Activated CD8-positive, alpha-beta memory T cell treated with anti-CD3 and anti-CD28 coated beads, Interleukin-2, amount 50 U/mL, for 1 hour (primary cell): ENCODE results near the gene HM13.
"Not testable (repeated sequence)": the region's sequence is repeated elsewhere in the genome, so short reads cannot be mapped to it uniquely, and the experiment has no call there.

Experiments
- DNase-seq: peaks from one replicate; pipeline ENCODE4 v3.0.0-alpha.2; 2020; ENCODE audit errors: extremely low read depth

The HM13 gene

DNA sequence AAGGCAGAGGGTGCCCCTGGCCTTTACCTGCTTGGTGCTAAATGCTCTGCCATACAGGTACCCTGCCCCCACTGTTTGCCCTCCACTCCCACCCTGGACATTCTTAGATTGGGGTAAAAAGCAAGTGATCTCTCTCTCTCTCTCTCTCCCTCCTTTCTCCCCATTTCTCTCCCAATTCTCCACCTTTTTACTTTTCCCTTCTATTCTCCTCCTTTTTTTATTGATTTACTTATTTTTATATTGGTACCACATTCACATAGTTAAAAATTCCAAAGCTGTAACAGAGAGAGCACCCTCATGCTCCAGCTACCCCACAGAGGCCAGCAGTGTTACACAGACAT, 53.1 kb downstream of the HM13 start:
- DNase-seq, result no peak

DNA sequence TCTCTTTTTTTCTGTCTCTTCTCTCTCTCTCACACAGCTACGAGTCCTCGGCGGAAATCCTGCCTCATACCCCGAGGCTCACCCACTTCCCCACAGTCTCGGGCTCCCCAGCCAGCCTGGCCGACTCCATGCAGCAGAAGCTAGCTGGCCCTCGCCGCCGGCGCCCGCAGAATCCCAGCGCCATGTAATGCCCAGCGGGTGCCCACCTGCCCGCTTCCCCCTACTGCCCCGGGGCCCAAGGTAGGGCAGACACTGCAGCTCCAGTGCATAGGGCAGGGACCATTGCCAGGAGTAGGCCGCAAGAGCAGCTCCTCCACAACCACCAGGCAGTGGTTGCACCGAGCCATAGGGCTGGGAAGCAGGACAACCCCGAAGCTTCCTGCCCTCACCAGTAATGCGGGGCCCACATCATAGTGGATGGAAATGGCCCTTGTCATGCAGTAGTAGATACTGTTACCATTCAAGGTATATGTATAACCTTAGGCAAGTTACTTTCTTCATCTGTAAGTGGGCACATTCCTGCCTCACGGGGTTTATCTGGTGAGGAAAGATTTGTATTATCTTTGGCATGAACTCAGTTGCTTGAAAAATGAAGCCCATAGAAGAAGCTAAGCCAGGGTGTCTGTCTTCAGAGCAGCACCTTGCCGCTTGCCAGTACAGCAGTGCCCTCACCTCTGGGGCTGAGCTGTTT, 53.9 kb downstream of the HM13 start:
- DNase-seq, result no peak

DNA sequence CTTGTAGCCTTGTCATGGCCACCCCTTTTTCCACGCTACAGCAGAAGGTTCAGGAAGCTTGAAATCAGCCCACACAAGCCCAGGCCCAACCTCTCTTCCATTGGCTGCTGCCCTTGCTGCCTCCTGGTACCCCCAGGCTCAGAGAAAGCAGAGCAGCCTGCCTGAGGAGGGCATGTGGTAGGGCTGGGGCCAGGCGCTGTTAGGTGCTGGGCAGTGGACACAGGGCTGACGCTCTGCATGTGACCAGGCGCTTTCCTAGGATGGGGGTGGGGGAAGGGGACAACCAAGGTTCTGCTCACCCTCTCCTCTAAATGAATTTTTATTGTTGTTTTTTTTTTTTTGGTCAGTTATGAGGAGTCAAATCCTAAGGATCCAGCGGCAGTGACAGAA, 54.5 kb downstream of the HM13 start:
- no peak for DNase-seq

DNA sequence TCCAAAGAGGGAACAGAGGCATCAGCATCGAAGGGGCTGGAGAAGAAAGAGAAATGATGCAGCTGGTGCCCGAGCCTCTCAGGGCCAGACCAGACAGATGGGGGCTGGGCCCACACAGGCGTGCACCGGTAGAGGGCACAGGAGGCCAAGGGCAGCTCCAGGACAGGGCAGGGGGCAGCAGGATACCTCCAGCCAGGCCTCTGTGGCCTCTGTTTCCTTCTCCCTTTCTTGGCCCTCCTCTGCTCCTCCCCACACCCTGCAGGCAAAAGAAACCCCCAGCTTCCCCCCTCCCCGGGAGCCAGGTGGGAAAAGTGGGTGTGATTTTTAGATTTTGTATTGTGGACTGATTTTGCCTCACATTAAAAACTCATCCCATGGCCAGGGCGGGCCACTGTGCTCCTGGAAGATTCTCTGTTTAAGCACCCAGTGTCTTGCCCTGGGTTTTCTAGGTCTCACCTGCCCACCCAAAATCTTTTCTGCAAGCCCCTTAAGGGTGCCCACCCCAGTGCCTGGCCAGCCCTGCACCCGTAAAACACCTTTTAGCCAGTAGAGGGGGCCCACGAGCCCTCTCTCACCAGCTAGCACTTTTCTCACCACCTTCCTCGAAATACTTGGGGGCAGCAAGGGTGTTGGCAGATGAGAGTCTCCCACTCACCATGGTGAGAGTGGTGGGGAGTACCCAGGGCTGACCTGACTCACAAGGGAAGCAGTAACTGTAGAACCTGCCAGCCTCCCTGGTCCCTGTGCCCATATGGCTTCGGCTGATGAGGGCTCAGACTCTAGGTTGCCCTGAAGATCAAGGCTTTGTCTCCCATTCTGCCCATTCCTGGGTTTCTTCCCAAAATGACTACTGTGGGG, 55.1 kb downstream of the HM13 start:
- DNase-seq, result no peak

DNA sequence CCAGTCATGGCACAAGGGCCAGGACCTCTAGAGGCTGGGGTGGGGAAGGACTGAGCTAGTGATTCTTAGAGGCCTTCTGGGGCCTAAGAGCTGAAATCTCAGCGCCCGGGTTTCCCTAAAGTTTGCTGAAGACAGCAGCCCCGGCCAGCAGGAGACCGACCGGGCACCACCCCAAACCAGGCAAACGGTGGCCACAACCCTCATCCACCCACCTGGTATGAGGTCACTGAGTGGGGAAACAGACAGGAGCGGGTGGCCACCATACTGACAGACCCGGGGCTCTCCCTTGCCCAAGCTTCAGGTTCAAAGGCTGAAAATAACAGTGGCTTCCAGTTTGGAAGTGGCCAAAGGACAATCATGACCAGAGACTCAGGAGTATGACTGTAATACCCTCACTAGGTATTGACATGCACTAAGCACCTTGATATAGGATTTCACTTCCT, 55.8 kb downstream of the HM13 start:
- DNase-seq, result no peak

DNA sequence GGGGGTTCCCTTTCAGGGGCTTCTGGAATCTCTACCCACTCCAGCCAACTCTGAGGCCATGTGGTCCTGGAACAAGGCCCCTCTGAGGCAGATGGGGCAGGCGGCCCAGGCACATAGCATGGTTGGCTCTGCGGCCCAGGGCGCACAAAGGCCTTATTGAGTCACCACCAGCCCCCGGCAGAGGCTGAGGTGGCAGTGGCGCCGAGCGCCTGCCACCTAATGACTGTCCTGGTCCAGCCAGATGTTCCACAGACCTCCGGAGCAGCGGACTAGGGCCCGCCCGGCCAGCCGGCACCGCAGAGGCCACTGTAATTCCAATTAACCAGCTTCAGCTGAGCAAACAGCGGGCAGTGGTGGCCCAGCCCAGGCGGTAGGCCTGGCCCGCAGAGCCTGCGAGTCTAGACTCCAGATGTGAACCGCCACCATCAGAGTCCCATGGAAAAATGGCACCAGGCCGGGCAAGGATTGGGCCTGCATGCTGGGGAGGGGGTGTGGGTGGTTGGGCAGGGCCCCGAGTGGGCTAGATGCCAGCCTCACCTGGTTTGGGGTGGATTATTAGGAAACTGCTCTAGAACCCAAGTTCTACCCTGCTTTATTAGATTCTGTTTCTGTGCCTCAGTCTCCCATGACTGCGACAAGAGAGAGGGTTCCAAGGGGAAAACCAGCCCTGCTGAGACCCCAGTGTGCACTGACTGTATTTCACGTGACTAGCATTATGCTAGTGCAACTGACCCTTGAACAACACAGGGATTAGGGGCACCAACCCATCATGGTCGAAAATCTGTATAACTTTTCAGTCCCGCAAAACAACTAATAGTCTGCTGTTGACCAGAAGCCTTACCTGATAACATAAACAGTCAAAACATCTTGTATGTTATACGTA, 56.7 kb downstream of the HM13 start:
- no peak for DNase-seq

DNA sequence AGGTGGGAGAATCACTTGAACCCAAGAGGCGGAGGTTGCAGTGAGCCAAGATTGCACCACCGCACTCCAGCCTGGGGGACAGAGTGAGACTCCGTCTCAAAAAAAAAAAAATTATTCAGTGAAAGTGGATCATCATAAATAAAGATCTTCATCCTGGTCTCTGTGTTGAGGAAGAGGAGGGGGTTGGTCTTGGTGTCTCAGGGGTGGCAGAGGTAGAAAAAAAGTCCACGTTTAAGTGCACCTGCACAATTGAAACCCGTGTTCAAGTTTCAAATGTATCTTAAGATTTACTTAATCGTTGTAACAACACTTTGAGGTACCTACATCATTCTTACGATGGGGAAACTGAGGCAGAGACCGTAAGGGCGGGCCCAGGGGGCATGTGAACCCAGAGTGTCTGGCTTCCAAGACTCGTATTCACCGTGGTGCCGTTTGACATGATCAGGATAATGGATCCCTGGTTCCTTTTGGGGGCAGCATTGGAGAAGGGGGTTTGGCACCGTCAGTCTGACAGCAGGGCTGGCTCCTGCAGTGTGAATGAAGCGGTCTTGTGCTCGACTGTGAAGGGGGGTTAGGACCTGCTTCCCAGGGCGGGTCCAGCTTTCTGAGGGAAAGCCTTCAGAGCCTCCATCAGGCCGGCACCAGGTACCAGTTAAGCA, 57.9 kb downstream of the HM13 start:
- no peak for DNase-seq

DNA sequence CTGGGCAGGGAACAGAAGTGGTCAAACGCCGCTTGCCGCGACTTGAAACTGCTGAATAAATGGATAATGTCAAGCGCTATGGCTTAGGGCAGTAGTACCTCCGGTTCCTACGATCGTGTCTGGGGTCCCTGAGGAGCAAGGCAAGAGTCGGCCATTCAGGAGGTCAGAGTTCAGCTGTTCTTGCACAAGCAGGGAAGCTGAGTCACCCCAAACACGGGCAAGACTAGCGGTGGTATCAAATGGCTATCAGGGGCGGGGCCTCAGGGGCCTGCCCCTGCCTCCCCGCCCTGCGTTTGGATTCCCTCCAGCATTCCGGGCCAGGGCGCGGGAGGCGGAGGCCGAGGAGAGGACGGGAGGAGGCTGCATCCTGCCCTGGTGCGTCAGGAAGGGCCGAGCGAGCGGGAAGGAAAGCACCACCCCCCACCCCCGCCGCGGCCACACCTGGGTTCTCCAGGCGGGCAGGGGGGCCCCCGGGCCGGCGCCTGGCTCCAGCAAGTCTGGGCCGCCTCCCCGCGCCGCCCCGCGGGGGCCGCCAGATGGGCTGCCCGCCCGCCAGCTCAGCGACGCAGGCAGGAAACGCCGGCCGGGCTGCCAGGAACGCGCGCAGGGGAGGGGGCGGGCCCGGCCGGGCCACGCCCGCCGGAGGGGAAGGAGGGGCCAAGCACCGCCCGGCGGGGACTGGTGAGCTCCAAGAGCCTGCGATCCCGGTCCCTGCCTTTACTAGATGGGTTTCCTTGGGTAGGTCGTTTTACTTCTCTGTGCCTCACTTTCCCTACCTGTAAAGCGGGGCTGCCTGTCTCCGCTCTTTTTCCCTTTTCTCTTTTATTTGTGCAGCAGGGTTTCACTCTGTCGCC, 58.7 kb downstream of the HM13 start:
- DNase-seq, result peak; percentile 36

DNA sequence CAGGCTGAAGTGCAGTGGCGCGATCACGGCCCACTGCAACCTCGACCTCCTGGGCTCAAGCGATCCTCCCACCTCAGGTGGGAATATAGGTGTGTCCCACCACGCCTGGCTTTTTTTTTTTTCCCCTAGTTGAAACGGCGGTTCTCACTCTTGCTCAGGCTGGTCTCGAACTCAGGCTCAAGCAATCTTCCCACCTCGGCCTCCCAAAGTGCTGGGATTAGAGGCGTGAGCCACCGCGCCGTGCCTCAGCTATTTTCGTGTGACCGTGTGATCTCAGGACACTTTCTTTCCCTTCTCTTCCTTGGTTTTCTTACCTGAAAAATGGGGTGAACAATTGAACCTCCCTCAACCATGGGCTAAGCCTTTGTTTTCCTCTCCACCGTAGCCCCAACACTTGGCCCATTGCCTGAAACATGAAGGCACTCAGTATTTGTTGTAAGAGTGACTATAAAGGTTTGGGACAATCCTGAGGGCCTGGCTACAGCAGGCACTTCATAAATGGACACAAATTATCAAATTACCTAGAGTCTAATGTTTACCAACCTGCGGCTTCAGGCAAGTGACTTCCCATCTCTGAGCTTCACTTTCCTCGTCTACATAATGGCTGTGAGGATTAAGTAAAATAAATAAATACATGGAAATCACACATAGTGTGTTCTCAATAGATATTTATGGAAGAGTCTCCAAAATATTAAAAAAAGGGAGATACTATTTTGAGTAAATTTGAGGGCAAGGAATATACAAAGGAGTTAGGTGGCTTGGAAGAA, 59.5 kb downstream of the HM13 start:
- DNase-seq, result no peak

DNA sequence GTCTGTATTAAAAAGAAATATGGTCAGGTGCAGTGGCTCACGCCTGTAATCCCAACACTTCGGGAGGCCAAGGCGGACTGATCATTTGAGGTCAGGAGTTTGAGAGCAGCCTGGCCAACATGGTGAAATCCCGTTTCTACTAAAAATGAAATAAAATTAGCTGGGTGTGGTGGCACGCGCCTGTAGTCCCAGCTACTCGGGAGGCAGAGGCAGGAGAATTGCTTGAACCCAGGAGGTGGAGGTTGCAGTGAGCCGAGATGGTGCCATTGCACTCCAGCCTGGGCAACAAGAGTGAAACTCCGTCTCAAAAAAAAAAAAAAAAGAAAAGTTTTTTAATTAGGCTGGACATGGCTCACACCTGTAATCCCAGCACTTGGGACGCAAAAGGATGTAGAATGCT, 60.7 kb downstream of the HM13 start:
- DNase-seq, result not testable (repeated sequence)

DNA sequence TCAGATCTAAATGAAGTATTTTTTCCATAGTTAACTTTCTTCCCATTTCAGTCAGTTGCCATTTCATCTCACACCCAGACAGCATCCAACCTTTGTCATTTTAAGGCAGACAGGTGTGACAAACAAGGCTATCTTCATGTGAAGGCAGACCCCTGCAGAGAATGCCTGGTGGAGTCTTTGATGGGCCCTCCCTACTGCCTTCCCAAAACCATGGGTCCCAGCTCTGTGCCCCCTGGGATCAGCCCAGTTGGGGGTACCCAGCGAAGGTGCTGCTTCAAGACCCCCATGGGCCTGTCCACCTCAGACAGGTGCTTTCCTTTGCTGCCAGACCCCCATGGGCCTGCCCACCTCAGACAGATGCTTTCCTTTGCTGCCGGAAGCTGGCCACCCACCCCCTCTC, 62.5 kb downstream of the HM13 start:
- no peak for DNase-seq

DNA sequence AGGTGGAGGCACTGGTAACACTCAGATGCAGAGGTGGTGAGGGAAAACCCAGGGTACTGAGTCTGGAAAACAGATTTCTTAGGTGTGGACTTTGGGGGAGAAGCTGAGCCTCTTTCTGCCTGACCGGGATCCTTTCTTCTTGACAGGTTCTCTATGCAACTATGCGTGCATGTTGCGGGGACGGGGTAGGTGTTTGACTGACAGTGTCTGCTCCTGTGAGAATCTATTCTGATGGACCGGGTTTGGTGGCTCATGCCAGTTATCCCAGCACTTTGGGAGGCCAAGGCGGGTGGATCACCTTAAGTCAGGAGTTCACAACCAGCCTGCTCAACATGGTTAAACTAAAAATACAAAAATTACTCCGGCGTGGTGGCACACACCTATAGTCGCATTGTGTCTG, 63.0 kb downstream of the HM13 start:
- DNase-seq, result no peak

DNA sequence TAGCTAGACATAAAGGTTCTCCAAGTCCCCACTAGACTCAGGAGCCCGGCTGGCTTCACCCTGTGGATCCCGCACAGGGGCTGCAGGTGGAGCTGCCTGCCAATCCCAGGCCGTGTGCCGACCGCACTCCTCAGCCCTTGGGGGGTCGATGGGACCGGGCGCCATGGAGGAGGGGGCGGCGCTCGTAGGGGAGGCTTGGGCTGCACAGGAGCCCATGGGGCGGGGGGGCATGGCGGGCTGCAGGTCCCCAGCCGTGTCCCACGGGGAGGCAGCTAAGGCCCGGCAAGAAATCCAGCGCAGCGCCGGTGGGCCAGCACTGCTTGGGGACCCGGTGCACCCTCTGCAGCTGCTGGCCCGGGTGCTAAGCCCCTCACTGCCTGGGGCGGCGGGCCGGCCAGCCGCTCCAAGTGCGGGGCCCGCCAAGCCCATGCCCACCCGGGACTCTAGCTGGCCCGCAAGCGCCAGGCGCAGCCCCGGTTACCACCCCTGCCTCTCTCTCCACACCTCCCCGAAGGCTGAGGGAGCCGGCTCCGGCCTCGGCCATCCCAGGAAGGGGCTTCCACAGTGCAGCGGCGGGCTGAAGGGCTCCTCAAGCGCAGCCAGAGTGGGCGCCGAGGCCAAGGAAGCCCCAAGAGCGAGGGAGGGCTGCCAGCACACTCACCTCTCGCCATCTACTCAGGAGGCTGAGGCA, 64.4 kb downstream of the HM13 start:
- no peak for DNase-seq

DNA sequence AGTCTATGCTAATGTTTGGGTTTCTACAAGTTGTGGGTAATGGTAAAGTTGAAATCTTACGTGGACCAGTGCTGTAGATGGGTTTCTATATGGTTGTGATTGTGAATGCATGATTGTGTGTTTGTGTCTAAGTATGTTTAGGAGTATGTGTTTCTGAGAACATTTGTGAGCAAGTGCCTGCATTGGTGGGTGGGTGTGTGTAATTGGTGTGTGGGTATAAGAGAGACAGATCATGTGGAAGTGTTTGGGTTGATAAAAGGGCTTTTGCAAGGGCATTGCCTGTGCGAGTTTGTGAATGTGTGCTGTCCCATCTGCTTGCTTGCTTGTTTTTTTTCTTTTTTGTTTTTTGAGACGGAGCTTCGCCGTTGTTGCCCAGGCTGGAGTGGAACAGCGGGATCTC, 65.0 kb downstream of the HM13 start:
- DNase-seq, result no peak

DNA sequence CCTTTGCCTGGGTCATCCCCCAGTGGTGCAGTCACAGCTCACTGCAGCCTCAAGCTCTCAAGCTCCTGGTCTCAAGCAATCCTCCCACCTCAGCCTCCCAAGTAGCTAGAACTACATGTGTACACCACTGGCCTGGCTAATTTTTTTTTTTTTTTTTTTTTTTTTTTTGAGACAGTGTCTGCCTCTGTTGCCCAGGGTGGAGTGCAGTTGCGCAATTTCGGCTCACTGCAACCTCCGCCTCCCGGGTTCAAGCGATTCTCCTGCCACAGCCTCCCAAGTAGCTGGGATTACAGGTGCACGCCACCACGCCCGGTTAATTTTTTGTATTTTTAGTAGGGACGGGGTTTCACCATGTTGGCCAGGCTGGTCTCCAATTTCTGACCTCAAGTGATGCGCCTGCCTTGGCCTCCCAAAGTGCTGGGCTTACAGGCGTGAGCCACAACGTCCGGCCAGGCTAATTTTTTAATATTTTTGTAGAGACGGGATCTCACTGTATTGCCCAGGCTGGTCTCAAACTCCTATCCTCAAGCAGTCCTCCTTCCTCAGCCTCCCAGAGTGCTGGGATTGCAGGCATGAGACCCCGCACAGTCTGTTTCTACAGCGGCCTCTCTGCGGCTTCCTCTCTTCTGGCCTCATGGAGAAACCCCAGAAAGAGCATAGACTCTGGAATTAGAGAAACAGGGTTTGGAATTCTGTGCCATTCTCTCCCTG, 65.9 kb downstream of the HM13 start:
- not testable (repeated sequence) for DNase-seq

DNA sequence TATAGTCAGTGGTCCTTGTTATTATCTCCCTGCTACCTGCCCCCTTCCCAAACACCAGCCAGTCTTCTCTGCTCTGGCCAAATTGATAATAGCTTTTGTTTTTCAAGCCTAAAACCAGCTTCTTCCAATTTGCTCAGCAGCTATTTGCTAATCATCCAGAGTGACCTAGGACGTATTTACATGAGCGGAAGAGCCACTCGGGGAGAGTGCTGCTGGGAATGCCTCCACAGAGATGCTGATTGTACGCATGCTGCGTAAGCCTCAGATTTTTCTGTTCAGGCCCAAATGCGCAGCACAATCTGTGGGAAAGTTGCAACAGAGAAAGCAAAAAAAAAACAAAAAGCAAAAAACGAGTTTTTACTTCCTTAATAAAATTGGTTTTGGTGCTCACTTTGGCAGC, 66.5 kb downstream of the HM13 start:
- no peak for DNase-seq

DNA sequence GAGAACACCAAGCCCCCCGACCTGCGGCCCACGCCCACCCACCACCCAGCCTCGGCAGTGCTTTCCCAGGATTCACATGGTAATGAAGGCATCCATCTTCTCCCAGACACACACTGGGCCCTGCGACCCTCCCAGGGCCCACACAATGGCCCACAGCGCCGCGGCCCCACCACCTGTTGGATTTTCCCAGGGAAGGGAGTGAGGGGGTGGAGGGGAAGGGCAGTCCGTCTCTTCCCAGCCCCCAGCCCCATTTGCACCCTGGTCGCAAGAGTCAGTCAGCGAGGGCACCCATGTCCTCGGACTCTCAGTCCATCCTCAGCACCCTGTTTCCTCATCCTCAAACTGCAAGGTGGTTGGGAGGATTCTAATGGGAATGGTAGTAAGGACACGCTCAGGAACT, 67.1 kb downstream of the HM13 start:
- DNase-seq, result no peak

DNA sequence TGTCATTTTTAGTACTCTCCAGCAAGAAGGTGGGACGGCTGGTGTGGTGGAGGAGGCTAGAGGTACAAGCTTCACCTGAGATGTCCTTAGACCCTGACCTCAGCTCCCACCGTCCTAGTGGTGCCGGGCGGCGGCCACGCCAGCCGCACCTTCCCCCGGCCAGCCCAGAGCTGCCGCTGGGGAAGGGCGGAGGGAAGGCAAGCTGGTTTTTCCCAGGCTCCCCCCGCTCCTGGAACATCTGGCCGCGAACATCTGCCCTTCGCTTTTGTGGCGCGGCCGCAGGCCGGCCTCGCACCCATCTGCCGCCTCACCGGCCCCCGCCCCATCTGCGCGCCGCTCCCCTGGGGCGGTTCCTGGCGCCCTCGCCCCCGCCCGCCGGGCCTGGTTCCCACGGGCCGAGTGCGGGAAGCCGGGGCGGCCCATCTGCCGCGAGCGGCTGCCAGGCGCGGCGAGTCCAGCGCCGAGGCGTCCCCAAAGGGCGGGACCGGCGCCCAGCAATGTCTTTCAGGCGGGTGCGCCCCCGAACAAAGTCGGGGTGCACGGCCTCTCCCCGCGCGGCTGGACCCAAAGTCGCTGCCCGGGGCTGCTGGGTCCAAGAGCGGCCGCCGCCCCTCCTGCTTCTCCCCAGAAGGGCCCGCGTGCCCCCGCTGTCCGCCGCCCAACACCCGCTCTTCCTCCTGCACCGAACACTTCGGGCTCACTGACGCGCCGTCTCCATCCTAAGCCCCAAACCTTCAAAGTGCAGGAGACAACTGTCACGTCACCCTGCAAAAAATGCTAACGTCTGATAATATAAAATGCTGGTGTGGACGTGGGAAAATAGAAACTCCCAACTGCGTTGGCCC, 73.5 kb downstream of the HM13 start:
- DNase-seq, result no peak
